HG02623 (cell line): ENCODE measurements around the gene NIN.
A peak's percentile ranks its signal among the peaks of the same experiment; 100 is the strongest.
"Not testable (repeated sequence)": the region's sequence is repeated elsewhere in the genome, so short reads cannot be mapped to it uniquely, and the experiment has no call there.

ENCODE experiments used
- ATAC-seq: cut with Tn5 transposase; IDR thresholded peaks from one replicate; pipeline ENCODE4 v1.9.1; 2021; ENCODE audit warnings: moderate library complexity; ENCODE audit not compliant: unreplicated experiment

NIN gene

GRCh38 chr14:50821510-50822464, 9.2 kb downstream of the NIN start:
- no peak for ATAC-seq

GRCh38 chr14:50820786-50821509, 10.0 kb downstream of the NIN start:
- ATAC-seq, result no peak

GRCh38 chr14:50819303-50819702, 11.7 kb downstream of the NIN start:
- ATAC-seq, result not testable (repeated sequence)

GRCh38 chr14:50816395-50817047, 14.4 kb downstream of the NIN start:
- ATAC-seq, result no peak

- ATAC-seq, result not testable (repeated sequence)
Measured at GRCh38 chr14:50815526-50815925, 15.4 kb downstream of the NIN start.

GRCh38 chr14:50815058-50815457, 15.9 kb downstream of the NIN start:
- not testable (repeated sequence) for ATAC-seq

- no peak for ATAC-seq
Measured at GRCh38 chr14:50814161-50814560, 16.8 kb downstream of the NIN start.

- ATAC-seq, result no peak
Measured at GRCh38 chr14:50813544-50813863, 17.5 kb downstream of the NIN start.

GRCh38 chr14:50812856-50813543, 18.0 kb downstream of the NIN start:
- ATAC-seq, result no peak

GRCh38 chr14:50812180-50812579, 18.8 kb downstream of the NIN start:
- no peak for ATAC-seq

GRCh38 chr14:50808053-50808452, 22.9 kb downstream of the NIN start:
- no peak for ATAC-seq

GRCh38 chr14:50806241-50806933, 24.6 kb downstream of the NIN start:
- no peak for ATAC-seq

- no peak for ATAC-seq
Measured at GRCh38 chr14:50805396-50805795, 25.6 kb downstream of the NIN start.

- ATAC-seq, result no peak
Measured at GRCh38 chr14:50804181-50804721, 26.7 kb downstream of the NIN start.

- no peak for ATAC-seq
Measured at GRCh38 chr14:50801706-50802105, 29.3 kb downstream of the NIN start.

GRCh38 chr14:50800032-50800431, 30.9 kb downstream of the NIN start:
- no peak for ATAC-seq

- ATAC-seq, result peak; percentile 87
Measured at GRCh38 chr14:50798048-50798421, 32.9 kb downstream of the NIN start.

- no peak for ATAC-seq
Measured at GRCh38 chr14:50797250-50798047, 33.5 kb downstream of the NIN start.

GRCh38 chr14:50796390-50796789, 34.6 kb downstream of the NIN start:
- no peak for ATAC-seq
